WTC11 (cell line): ENCODE results near the gene GTF3C1. TPM values are rescaled to one million over a fixed set of nuclear protein-coding genes. Genes with fewer than 3 reads are reported as not detected.

ENCODE experiments used
- ATAC-seq: fragments of 200-7000 bp; cut with Tn5 transposase; 2 replicates; pipeline ENCODE4 v1.10.0; 2021; ENCODE audit warnings: mild to moderate bottlenecking, moderate library complexity
- CTCF ChIA-PET: fragments of 300-600 bp; sonication (Branson Sonifier 250); formaldehyde crosslinking; loops from one replicate; lab custom pipeline; 2021; ENCODE audit warnings: antibody characterized with exemption; lab: Charles Lee
- POLR2A ChIA-PET: fragments of 350-600 bp; sonication (Branson Sonifier 250); formaldehyde crosslinking; loops from one replicate; lab custom pipeline; 2021; ENCODE audit warnings: antibody characterized with exemption; lab: Charles Lee
- DNase-seq: peaks from one replicate; pipeline ENCODE4 v3.0.0; 2021; ENCODE audit warnings: low spot score
- H3K27ac Mint-ChIP-seq: 2 replicates; pipeline ENCODE4 v1.8.0; 2021; ENCODE audit warnings: mixed read lengths
- H3K27me3 Mint-ChIP-seq: 2 replicates; pipeline ENCODE4 v1.8.0; 2021; ENCODE audit warnings: low read depth, mild to moderate bottlenecking, moderate library complexity, mixed read lengths
- H3K36me3 Mint-ChIP-seq: 2 replicates; pipeline ENCODE4 v1.8.0; 2021; ENCODE audit warnings: mixed read lengths
- H3K4me1 Mint-ChIP-seq: 2 replicates; pipeline ENCODE4 v1.8.0; 2022; ENCODE audit warnings: mixed read lengths
- H3K4me3 Mint-ChIP-seq: 2 replicates; pipeline ENCODE4 v1.8.0; 2021; ENCODE audit warnings: mild to moderate bottlenecking, moderate library complexity, mixed read lengths
- H3K9me3 Mint-ChIP-seq: 2 replicates; pipeline ENCODE4 v1.8.0; 2021; ENCODE audit warnings: mixed read lengths
- AR ChIP-seq: fragments of 250-450 bp; sonication (Bioruptor Pico); IDR thresholded peaks from 2 replicates; pipeline ENCODE4 v1.9.0; 2021; ENCODE audit warnings: mild to moderate bottlenecking
- ARID4B ChIP-seq: sonication (generic); formaldehyde crosslinking; IDR thresholded peaks from 2 replicates; pipeline ENCODE4 v1.8.0; 2023; ENCODE audit warnings: missing genetic modification reagents, mild to moderate bottlenecking, borderline replicate concordance
- ATF3 ChIP-seq: sonication (generic); formaldehyde crosslinking; conservative IDR thresholded peaks from 2 replicates; pipeline ENCODE4 v1.8.1; 2022; ENCODE audit warnings: mild to moderate bottlenecking, missing genetic modification reagents
- ELF4 ChIP-seq: sonication (generic); formaldehyde crosslinking; IDR thresholded peaks from 2 replicates; pipeline ENCODE4 v1.8.1; 2022; ENCODE audit warnings: low read depth, mild to moderate bottlenecking, moderate library complexity, missing genetic modification reagents
- ESRRA ChIP-seq: sonication (generic); formaldehyde crosslinking; IDR thresholded peaks from 2 replicates; pipeline ENCODE4 v1.8.1; 2022; ENCODE audit warnings: mild to moderate bottlenecking, missing genetic modification reagents, borderline replicate concordance
- FOXP1 ChIP-seq: sonication (generic); formaldehyde crosslinking; IDR thresholded peaks from 2 replicates; pipeline ENCODE4 v1.8.0; 2022; ENCODE audit warnings: missing genetic modification reagents, mild to moderate bottlenecking, moderate library complexity, borderline replicate concordance
- GTF2I ChIP-seq: fragments of 250-450 bp; sonication (Bioruptor Pico); conservative IDR thresholded peaks from 2 replicates; pipeline ENCODE4 v1.4.0; 2021; ENCODE audit warnings: mild to moderate bottlenecking
- JAZF1 ChIP-seq: fragments of 250-450 bp; sonication (Bioruptor Pico); IDR thresholded peaks from 2 replicates; pipeline ENCODE4 v1.9.0; 2021; ENCODE audit warnings: moderate library complexity, mild to moderate bottlenecking, inconsistent platforms
- NFATC4 ChIP-seq: fragments of 250-450 bp; sonication (Bioruptor Pico); IDR thresholded peaks from 2 replicates; pipeline ENCODE4 v1.9.0; 2021; ENCODE audit warnings: mild to moderate bottlenecking
- SMAD3 ChIP-seq: sonication (generic); formaldehyde crosslinking; IDR thresholded peaks from 2 replicates; pipeline ENCODE4 v1.8.0; 2022; ENCODE audit warnings: missing genetic modification reagents, mild to moderate bottlenecking, borderline replicate concordance
- SMAD4 ChIP-seq: sonication (generic); formaldehyde crosslinking; IDR thresholded peaks from 2 replicates; pipeline ENCODE4 v1.8.0; 2022; ENCODE audit warnings: mild to moderate bottlenecking, missing genetic modification reagents
- TCF7 ChIP-seq: sonication (generic); formaldehyde crosslinking; IDR thresholded peaks from 2 replicates; pipeline ENCODE4 v1.8.0; 2022; ENCODE audit warnings: mild to moderate bottlenecking, low read depth, missing genetic modification reagents, moderate library complexity
- ZMAT4 ChIP-seq: fragments of 250-450 bp; sonication (Bioruptor Pico); IDR thresholded peaks from 2 replicates; pipeline ENCODE4 v1.9.0; 2021; ENCODE audit warnings: mild to moderate bottlenecking
- ZNF532 ChIP-seq: fragments of 250-450 bp; sonication (Bioruptor Pico); IDR thresholded peaks from 2 replicates; pipeline ENCODE4 v1.9.0; 2021; ENCODE audit warnings: mild to moderate bottlenecking, borderline replicate concordance
- total RNA-seq: library from RNA; stranded (reverse); gene quantifications from 3 replicates; pipeline ENCODE4 v1.2.3, GENCODE V29; 2021

GTF3C1 gene
- total RNA-seq, 1 experiment from 2014 or later, result 146 TPM

GRCh38 chr16:27514806-27515205 is 34.9 kb downstream of the GTF3C1 start (continued):
- TF ChIP-seq ZNF532 (no peak), ESRRA (no peak), SMAD3 (no peak), AR (CRISPR knock-in tag) (no peak), JAZF1 (CRISPR knock-in tag) (no peak), SMAD4 (no peak), ELF4 (CRISPR knock-in tag) (no peak), TCF7 (no peak), NFATC4 (CRISPR knock-in tag) (no peak), ARID4B (no peak), GTF2I (CRISPR knock-in tag) (no peak)

GRCh38 chr16:27511657-27512448 is 37.9 kb downstream of the GTF3C1 start:
- H3K27me3 Mint-ChIP-seq, result no peaks in the 10 kb centered on the region

More at GRCh38 chr16:27511657-27512448, 37.9 kb downstream of the GTF3C1 start:
- no peaks in the 10 kb centered on the region for H3K4me1 Mint-ChIP-seq
- ChIA-PET CTCF (no interaction called here), POLR2A (no interaction called here)
- H3K9me3 Mint-ChIP-seq, result no peaks in the 10 kb centered on the region
- DNase-seq (no peak), ATAC-seq (no peak)
- H3K27ac Mint-ChIP-seq, result no peak overlapping the region
- TF ChIP-seq ZMAT4 (CRISPR knock-in tag) (no peak), FOXP1 (CRISPR knock-in tag) (no peak), ATF3 (CRISPR knock-in tag) (no peak)
- peaks cover 61% of the 10 kb centered on the region for H3K36me3 Mint-ChIP-seq
- no peak overlapping the region for H3K4me3 Mint-ChIP-seq
